BE2C (cell line): Measurements from ENCODE around the gene FGF19.

ENCODE experiments used
- DNase-seq: peaks from one replicate; pipeline ENCODE4 v3.0.0-alpha.2; 2020
- H3K27me3 ChIP-seq: fragments of 250-450 bp; sonication (Bioruptor Pico); 2 replicates; pipeline ENCODE4 v1.5.1; 2020; ENCODE audit warnings: mild to moderate bottlenecking
- H3K36me3 ChIP-seq: fragments of 250-450 bp; sonication (Bioruptor Pico); 2 replicates; pipeline ENCODE4 v1.5.1; 2020; ENCODE audit warnings: mild to moderate bottlenecking
- H3K4me1 ChIP-seq: fragments of 250-450 bp; sonication (Bioruptor Pico); 2 replicates; pipeline ENCODE4 v1.5.1; 2020
- H3K4me3 ChIP-seq: 2 replicates; pipeline ENCODE4 v1.5.1; 2011; ENCODE audit warnings: low read depth, low read length
- H3K9me3 ChIP-seq: fragments of 250-450 bp; sonication (Bioruptor Pico); 2 replicates; pipeline ENCODE4 v1.5.1; 2020
- TF ChIP-seq, protein P1 (sequence below): IDR thresholded peaks from 2 replicates; pipeline ENCODE4 v1.5.1; 2012; ENCODE audit warnings: mild to moderate bottlenecking, low read depth, low read length

The FGF19 gene

DNA sequence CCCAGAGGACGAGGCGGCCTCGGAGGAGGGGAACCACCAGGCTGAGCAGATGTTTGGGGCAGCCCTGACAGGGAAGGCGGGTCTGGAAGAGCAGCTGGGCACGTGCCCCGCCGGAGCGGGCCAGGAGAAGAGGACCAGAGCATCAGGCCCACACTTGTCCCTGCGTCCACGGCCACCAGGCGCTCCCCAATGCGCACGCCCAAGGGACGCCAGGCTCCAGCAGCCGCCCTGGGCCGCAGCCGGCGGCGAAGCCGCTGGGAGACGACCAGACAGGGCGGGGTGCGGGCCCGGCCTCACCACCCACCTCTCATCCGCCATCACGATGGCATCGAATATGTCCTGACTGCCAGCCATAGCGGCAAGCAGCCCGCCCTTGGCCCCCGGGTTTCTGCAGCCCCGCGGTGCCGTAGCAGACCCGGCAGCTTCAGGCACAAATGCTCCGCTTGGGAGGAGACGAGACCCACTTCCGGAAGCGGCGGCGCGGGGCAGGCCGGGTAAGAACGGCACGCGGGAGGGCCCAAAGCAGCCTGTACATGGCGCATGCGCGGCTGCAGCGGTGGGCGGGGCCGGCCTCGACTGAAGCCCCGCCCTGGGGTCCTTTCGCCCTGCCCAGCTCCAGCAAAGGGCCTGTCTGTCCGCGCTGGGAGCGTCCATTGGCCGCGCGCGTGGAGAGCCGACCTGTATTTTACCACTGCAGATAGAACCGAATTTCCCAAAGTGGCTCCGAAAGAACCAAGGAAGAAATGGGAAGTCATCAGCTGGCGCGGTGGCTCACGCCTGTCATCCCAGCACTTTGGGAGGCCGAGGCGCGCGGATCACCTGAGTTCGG lies 28.7 kb downstream of the FGF19 start, which contains the start of gene LTO1:
TSS of gene LTO1 (minus strand) at position 468 of the 829 bp plus-strand sequence. CDS start at position 354, 114 bp downstream.
- peak; percentile 98 for DNase-seq
- Histone ChIP-seq H3K4me1 (peaks cover 5% of the 10 kb centered on the region), H3K36me3 (peaks cover 16% of the 10 kb centered on the region), H3K4me3 (peak within 1 kb of the TSS; percentile 94), H3K27me3 (no peaks in the 10 kb centered on the region), H3K9me3 (no peaks in the 10 kb centered on the region)
- TF ChIP-seq, protein P1, sequence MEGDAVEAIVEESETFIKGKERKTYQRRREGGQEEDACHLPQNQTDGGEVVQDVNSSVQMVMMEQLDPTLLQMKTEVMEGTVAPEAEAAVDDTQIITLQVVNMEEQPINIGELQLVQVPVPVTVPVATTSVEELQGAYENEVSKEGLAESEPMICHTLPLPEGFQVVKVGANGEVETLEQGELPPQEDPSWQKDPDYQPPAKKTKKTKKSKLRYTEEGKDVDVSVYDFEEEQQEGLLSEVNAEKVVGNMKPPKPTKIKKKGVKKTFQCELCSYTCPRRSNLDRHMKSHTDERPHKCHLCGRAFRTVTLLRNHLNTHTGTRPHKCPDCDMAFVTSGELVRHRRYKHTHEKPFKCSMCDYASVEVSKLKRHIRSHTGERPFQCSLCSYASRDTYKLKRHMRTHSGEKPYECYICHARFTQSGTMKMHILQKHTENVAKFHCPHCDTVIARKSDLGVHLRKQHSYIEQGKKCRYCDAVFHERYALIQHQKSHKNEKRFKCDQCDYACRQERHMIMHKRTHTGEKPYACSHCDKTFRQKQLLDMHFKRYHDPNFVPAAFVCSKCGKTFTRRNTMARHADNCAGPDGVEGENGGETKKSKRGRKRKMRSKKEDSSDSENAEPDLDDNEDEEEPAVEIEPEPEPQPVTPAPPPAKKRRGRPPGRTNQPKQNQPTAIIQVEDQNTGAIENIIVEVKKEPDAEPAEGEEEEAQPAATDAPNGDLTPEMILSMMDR, result 0 out of 2 replicates have a peak, but pooled peaks have one; percentile 2

DNA sequence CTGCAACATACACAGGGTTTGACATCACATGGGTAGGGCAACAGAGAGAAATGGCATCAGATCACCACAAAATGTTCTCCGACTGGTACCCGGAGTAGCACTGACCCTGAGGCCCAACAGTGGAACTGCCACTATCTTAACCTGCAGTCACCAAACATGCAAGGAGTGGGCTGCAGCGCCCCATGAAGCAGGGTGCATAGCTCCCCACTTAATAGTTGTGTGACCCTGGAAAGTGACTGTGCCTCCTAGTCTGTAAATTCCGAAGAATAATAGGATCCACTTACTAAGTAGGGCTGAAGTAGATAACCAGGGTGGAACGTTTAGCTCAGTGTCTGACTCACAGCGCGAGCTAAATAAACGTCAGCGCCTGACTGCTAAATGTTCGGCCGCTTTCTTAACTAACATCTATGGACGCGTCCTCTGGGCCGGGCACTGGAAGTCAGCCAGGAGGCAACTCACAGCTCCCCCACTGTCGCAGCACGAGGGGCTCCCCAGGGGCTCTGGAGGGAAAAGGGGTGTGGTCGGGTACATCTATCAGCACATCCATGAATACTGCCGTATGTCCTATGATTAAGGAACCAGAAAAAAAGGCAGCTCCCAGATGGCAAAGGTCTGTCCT lies 29.4 kb downstream of the FGF19 start:
- H3K36me3 ChIP-seq, result peaks cover 16% of the 10 kb centered on the region
- peaks cover 5% of the 10 kb centered on the region for H3K4me1 ChIP-seq
- no peaks in the 10 kb centered on the region for H3K27me3 ChIP-seq
- H3K4me3 ChIP-seq, result peak overlapping the region; percentile 94
- TF ChIP-seq, protein P1, result no peak
- peak; percentile 62 for DNase-seq
- H3K9me3 ChIP-seq, result no peaks in the 10 kb centered on the region

DNA sequence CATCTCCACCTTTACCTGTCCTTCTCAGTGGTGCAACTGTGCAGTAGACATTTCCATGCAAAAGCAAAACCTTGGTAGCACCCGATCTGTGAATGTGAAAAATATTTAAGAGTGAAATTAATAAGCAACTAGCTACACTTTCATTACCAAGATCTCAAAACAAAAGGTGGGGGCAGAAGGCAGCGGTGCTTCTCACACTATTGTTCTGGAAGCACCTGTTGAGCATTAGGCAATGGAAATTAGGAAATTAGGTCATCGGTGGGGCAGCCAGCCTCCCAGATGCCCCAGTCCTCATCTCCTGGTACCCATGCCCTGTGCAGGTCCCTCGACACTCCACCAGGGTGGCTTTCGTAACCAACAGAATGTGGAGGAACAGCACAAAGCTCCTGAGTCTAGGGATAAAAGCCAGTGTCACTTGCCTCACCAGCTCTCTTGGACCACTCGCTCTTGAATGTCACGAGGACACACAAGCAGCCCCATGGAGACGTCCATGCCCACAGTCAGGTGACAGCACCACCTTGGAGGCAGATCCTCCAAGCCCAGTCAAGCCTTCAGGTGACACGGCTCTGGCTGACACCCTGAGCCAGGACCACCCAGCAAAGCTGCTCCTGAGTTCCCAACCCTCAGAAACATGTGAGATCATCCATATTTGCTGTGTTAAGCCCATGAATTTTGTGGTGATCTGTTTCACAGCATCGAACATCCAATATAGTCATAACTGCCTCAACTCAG lies 31.9 kb downstream of the FGF19 start:
- Histone ChIP-seq H3K9me3 (no peaks in the 10 kb centered on the region), H3K4me3 (no peak overlapping the region), H3K4me1 (peaks cover 5% of the 10 kb centered on the region), H3K36me3 (peaks cover 29% of the 10 kb centered on the region), H3K27me3 (no peaks in the 10 kb centered on the region)
- TF ChIP-seq, protein P1, result no peak
- DNase-seq, result no peak

GRCh38 chr11:69670158-69670845 lies 33.5 kb downstream of the FGF19 start:
- H3K4me3 ChIP-seq, result no peak overlapping the region
- H3K36me3 ChIP-seq, result peaks cover 38% of the 10 kb centered on the region
- H3K27me3 ChIP-seq, result no peaks in the 10 kb centered on the region
- H3K4me1 ChIP-seq, result peaks cover 5% of the 10 kb centered on the region
- TF ChIP-seq, protein P1, result peak; percentile 99
- DNase-seq, result peak; percentile 90
- H3K9me3 ChIP-seq, result no peaks in the 10 kb centered on the region

- no peak for DNase-seq
- TF ChIP-seq, protein P1, result no peak
- no peaks in the 10 kb centered on the region for H3K9me3 ChIP-seq
- no peak overlapping the region for H3K4me3 ChIP-seq
- H3K4me1 ChIP-seq, result peaks cover 5% of the 10 kb centered on the region
- peaks cover 41% of the 10 kb centered on the region for H3K36me3 ChIP-seq
- no peaks in the 10 kb centered on the region for H3K27me3 ChIP-seq
Measured at GRCh38 chr11:69669486-69669885, 34.3 kb downstream of the FGF19 start.
